SK-N-MC (cell line): ENCODE results near the gene ATG2A.
A peak's percentile ranks its signal among the peaks of the same experiment; 100 is the strongest.

Experiments
- DNase-seq: peaks from one replicate; pipeline ENCODE4 v3.0.0-alpha.2; 2011; ENCODE audit warnings: low read depth, low spot score
- H3K27ac ChIP-seq: fragments of 200-600 bp; sonication (generic); 2 replicates; pipeline ENCODE4 v1.5.1; 2016; ENCODE audit warnings: mixed run types
- H3K36me3 ChIP-seq: fragments of 200-600 bp; sonication (generic); 2 replicates; pipeline ENCODE4 v1.6.1; 2017; ENCODE audit warnings: antibody characterized with exemption, low read length, mixed read lengths; ENCODE audit not compliant: insufficient read depth
- H3K4me3 ChIP-seq: fragments of 200-600 bp; sonication (generic); 2 replicates; pipeline ENCODE4 v1.5.1; 2016
- H3K9ac ChIP-seq: fragments of 200-600 bp; sonication (generic); 2 replicates; pipeline ENCODE4 v1.8.0; 2017; ENCODE audit warnings: mixed run types, mixed read lengths; ENCODE audit not compliant: insufficient read length
- H3K9me3 ChIP-seq: fragments of 200-600 bp; sonication (generic); 2 replicates; pipeline ENCODE4 v1.6.1; 2017; ENCODE audit warnings: low read depth, mild to moderate bottlenecking, antibody characterized with exemption, low read length, moderate library complexity, mixed read lengths
- EZH2 ChIP-seq: fragments of 200-600 bp; sonication (generic); IDR thresholded peaks from one replicate; pipeline ENCODE4 v1.6.1; 2017; ENCODE audit warnings: antibody characterized with exemption
- FOXP2 ChIP-seq: optimal IDR thresholded peaks from 2 replicates; pipeline ENCODE3; 2011; ENCODE audit warnings: mild to moderate bottlenecking, moderate library complexity; ENCODE audit not compliant: insufficient read depth; ENCODE audit errors: extremely low read length, control extremely low read depth
- POLR2AphosphoS5 ChIP-seq: IDR thresholded peaks from 2 replicates; pipeline ENCODE4 v1.6.1; 2012; ENCODE audit warnings: mild to moderate bottlenecking, low read depth, low read length, borderline replicate concordance

The ATG2A gene

GRCh38 chr11:64876229-64876750, 40.7 kb downstream of the ATG2A start:
- Histone ChIP-seq H3K9me3 (no peaks in the 10 kb centered on the region), H3K9ac (peak overlapping the region; percentile 20), H3K36me3 (peaks cover 7% of the 10 kb centered on the region; the same call in 1 of the 2 replicates), H3K4me3 (no peak overlapping the region), H3K27ac (no peak overlapping the region)
- DNase-seq = no peak
- TF ChIP-seq POLR2AphosphoS5 (no peak), EZH2 (no peak), FOXP2 (no peak)

GRCh38 chr11:64875369-64876228, 41.4 kb downstream of the ATG2A start:
- Histone ChIP-seq H3K9ac (no peak overlapping the region), H3K36me3 (peaks cover 7% of the 10 kb centered on the region; the same call in 1 of the 2 replicates), H3K4me3 (no peak overlapping the region)

GRCh38 chr11:64874308-64875240, 42.4 kb downstream of the ATG2A start:
- H3K9ac ChIP-seq = no peak overlapping the region
- H3K4me3 ChIP-seq = no peak overlapping the region
- no peak overlapping the region for H3K27ac ChIP-seq
- H3K9me3 ChIP-seq = no peaks in the 10 kb centered on the region
- peaks cover 7% of the 10 kb centered on the region; the same call in 1 of the 2 replicates for H3K36me3 ChIP-seq
- TF ChIP-seq EZH2 = no peak
- no peak for DNase-seq

More at GRCh38 chr11:64875369-64876228, 41.4 kb downstream of the ATG2A start:
- DNase-seq = no peak
- TF ChIP-seq EZH2 = no peak
- no peak for TF ChIP-seq POLR2AphosphoS5
- TF ChIP-seq FOXP2 = no peak
- no peaks in the 10 kb centered on the region for H3K9me3 ChIP-seq
- no peak overlapping the region for H3K27ac ChIP-seq

GRCh38 chr11:64872790-64873488, 44.1 kb downstream of the ATG2A start:
- Histone ChIP-seq H3K4me3 (no peak overlapping the region), H3K36me3 (peaks cover 7% of the 10 kb centered on the region; the same call in 1 of the 2 replicates), H3K9me3 (no peaks in the 10 kb centered on the region), H3K9ac (no peak overlapping the region), H3K27ac (no peak overlapping the region)
- TF ChIP-seq EZH2 = no peak
- TF ChIP-seq FOXP2 = no peak
- no peak for TF ChIP-seq POLR2AphosphoS5
- no peak for DNase-seq

- H3K9me3 ChIP-seq = no peaks in the 10 kb centered on the region
- TF ChIP-seq POLR2AphosphoS5 (no peak), EZH2 (no peak), FOXP2 (no peak)
- H3K4me3 ChIP-seq = no peak overlapping the region
- no peak for DNase-seq
- no peak overlapping the region for H3K9ac ChIP-seq
- no peak overlapping the region for H3K27ac ChIP-seq
- peaks cover 7% of the 10 kb centered on the region; the same call in 1 of the 2 replicates for H3K36me3 ChIP-seq
These were observed 45.5 kb downstream of the ATG2A start for GRCh38 chr11:64871492-64871891.

- H3K4me3 ChIP-seq = no peak overlapping the region
- no peak overlapping the region for H3K9ac ChIP-seq
- H3K36me3 ChIP-seq = peaks cover 7% of the 10 kb centered on the region; the same call in 1 of the 2 replicates
- DNase-seq = no peak
- H3K9me3 ChIP-seq = no peaks in the 10 kb centered on the region
- TF ChIP-seq POLR2AphosphoS5 (no peak), EZH2 (no peak)
- H3K27ac ChIP-seq = no peak overlapping the region
These were observed 46.0 kb downstream of the ATG2A start for GRCh38 chr11:64870893-64871466.

- H3K4me3 ChIP-seq = no peak overlapping the region
- no peak for TF ChIP-seq FOXP2
- TF ChIP-seq EZH2 = no peak
- no peak for TF ChIP-seq POLR2AphosphoS5
- H3K36me3 ChIP-seq = peaks cover 7% of the 10 kb centered on the region; the same call in 1 of the 2 replicates
- no peaks in the 10 kb centered on the region for H3K9me3 ChIP-seq
- H3K27ac ChIP-seq = no peak overlapping the region
- DNase-seq = no peak
- no peak overlapping the region for H3K9ac ChIP-seq
These were observed 46.7 kb downstream of the ATG2A start for GRCh38 chr11:64870176-64870892.
